ENCODE results near the gene SLC16A5. TPM values are rescaled to one million over a fixed set of nuclear protein-coding genes. Genes with fewer than 3 reads are reported as not detected.

Gene SLC16A5
- polyA plus RNA-seq, 1 donor from 2014 or later, result not detected

- Histone ChIP-seq H3K4me2 (ENCODE audit: low read length) (no peak overlapping the region), H3K4me3 (ENCODE audit: low read length) (no peak overlapping the region), H3F3A (ENCODE audit: insufficient read depth, low read length, poor library complexity, severe bottlenecking) (no peaks in the 10 kb centered on the region), H3K9me2 (ENCODE audit: insufficient read depth, low read length) (no peaks in the 10 kb centered on the region), H3K9me3 (ENCODE audit: low read length) (no peaks in the 10 kb centered on the region), H3K79me2 (replicated peaks; ENCODE audit: insufficient read depth, low read length) (no peaks in the 10 kb centered on the region), H3K27ac (ENCODE audit: low read length) (no peak overlapping the region), H3K9ac (ENCODE audit: low read length) (no peak overlapping the region), H3K36me3 (ENCODE audit: insufficient read depth, low read length) (peaks cover 4% of the 10 kb centered on the region), H2AFZ (ENCODE audit: low read depth, low read length) (no peak overlapping the region), H4K20me1 (ENCODE audit: insufficient read depth) (no peaks in the 10 kb centered on the region), H3K27me3 (ENCODE audit: insufficient read depth, low read depth, low read length) (no peaks in the 10 kb centered on the region)
- TF ChIP-seq SMC3 (conservative IDR thresholded peaks at IDR 0.05; ENCODE audit: poor library complexity) (no peak), CTCF (IDR thresholded peaks at IDR 0.05; ENCODE audit: poor library complexity, severe bottlenecking) (no peak), EZH2 (IDR thresholded peaks at IDR 0.05; ENCODE audit: borderline replicate concordance, insufficient read depth, low read length, poor library complexity, severe bottlenecking) (no peak), TAF1 (IDR thresholded peaks at IDR 0.05; ENCODE audit: low read depth) (no peak), POLR2AphosphoS5 (IDR thresholded peaks at IDR 0.05) (no peak), RAD21 (conservative IDR thresholded peaks at IDR 0.05) (no peak), REST (IDR thresholded peaks at IDR 0.05; ENCODE audit: borderline replicate concordance) (no peak), EP300 (conservative IDR thresholded peaks at IDR 0.05; ENCODE audit: poor library complexity, severe bottlenecking) (no peak), MXI1 (conservative IDR thresholded peaks at IDR 0.05; ENCODE audit: poor library complexity, severe bottlenecking) (no peak)
These were observed 23.3 kb upstream of the SLC16A5 start for GRCh38 chr17:75064460-75064859.

GRCh38 chr17:75064867-75065561, 22.7 kb upstream of the SLC16A5 start:
- no peaks in the 10 kb centered on the region for H3K27me3 ChIP-seq (ENCODE audit: insufficient read depth, low read depth, low read length)
- H3F3A ChIP-seq (ENCODE audit: insufficient read depth, low read length, poor library complexity, severe bottlenecking), result no peaks in the 10 kb centered on the region
- H3K4me2 ChIP-seq (ENCODE audit: low read length), result no peak overlapping the region
- H3K36me3 ChIP-seq (ENCODE audit: insufficient read depth, low read length), result no peaks in the 10 kb centered on the region
- TF ChIP-seq MXI1 (conservative IDR thresholded peaks at IDR 0.05; ENCODE audit: poor library complexity, severe bottlenecking), result no peak
- TF ChIP-seq TAF1 (IDR thresholded peaks at IDR 0.05; ENCODE audit: low read depth), result no peak
- no peak for TF ChIP-seq CTCF (IDR thresholded peaks at IDR 0.05; ENCODE audit: poor library complexity, severe bottlenecking)
- no peak for TF ChIP-seq EP300 (conservative IDR thresholded peaks at IDR 0.05; ENCODE audit: poor library complexity, severe bottlenecking)
- TF ChIP-seq SMC3 (conservative IDR thresholded peaks at IDR 0.05; ENCODE audit: poor library complexity), result no peak
- H3K9me3 ChIP-seq (ENCODE audit: low read length), result no peaks in the 10 kb centered on the region
- H3K9ac ChIP-seq (ENCODE audit: low read length), result no peak overlapping the region
- no peaks in the 10 kb centered on the region for H4K20me1 ChIP-seq (ENCODE audit: insufficient read depth)
- H3K27ac ChIP-seq (ENCODE audit: low read length), result no peak overlapping the region
- H3K79me2 ChIP-seq (replicated peaks; ENCODE audit: insufficient read depth, low read length), result no peaks in the 10 kb centered on the region
- no peak overlapping the region for H3K4me3 ChIP-seq (ENCODE audit: low read length)
- H3K9me2 ChIP-seq (ENCODE audit: insufficient read depth, low read length), result no peaks in the 10 kb centered on the region
- H2AFZ ChIP-seq (ENCODE audit: low read depth, low read length), result no peak overlapping the region
